ENCODE measurements around the gene QSOX2.

QSOX2 gene

GRCh38 chr9:136201609-136202453 is 43.8 kb downstream of the QSOX2 start:
- DNase-seq: no peak

- no peak for DNase-seq
These were observed 44.4 kb downstream of the QSOX2 start for GRCh38 chr9:136201174-136201573.

GRCh38 chr9:136200424-136200823 is 45.2 kb downstream of the QSOX2 start:
- DNase-seq: no peak

- no peak for DNase-seq
These were observed 46.0 kb downstream of the QSOX2 start for GRCh38 chr9:136199391-136200288.

GRCh38 chr9:136198605-136199083 is 47.0 kb downstream of the QSOX2 start:
- no peak for DNase-seq

- DNase-seq: no peak
These were observed 47.5 kb downstream of the QSOX2 start for GRCh38 chr9:136197930-136198604.

GRCh38 chr9:136197084-136197875 is 48.3 kb downstream of the QSOX2 start:
- no peak for DNase-seq

GRCh38 chr9:136196404-136197083 is 49.1 kb downstream of the QSOX2 start:
- DNase-seq: no peak

GRCh38 chr9:136194540-136194939 is 51.1 kb downstream of the QSOX2 start:
- no peak for DNase-seq

- no peak for DNase-seq
These were observed 51.7 kb downstream of the QSOX2 start for GRCh38 chr9:136193891-136194279.

GRCh38 chr9:136193127-136193890 is 52.3 kb downstream of the QSOX2 start:
- no peak for DNase-seq

- DNase-seq: no peak
These were observed 53.1 kb downstream of the QSOX2 start for GRCh38 chr9:136192289-136193126.

GRCh38 chr9:136191960-136192286 is 53.7 kb downstream of the QSOX2 start:
- DNase-seq: no peak

GRCh38 chr9:136191099-136191959 is 54.3 kb downstream of the QSOX2 start:
- DNase-seq: no peak

- DNase-seq: no peak
These were observed 55.0 kb downstream of the QSOX2 start for GRCh38 chr9:136190656-136191055.

GRCh38 chr9:136190237-136190601 is 55.4 kb downstream of the QSOX2 start:
- no peak for DNase-seq

GRCh38 chr9:136189394-136190236 is 56.0 kb downstream of the QSOX2 start:
- no peak for DNase-seq
